Adrenal gland (tissue), 5 donors: ENCODE results near the gene OAS3.

Source experiments
- POLR2A ChIP-seq, 2 donors: fragments of 450-650 bp; IDR thresholded peaks; one replicate each; pipeline ENCODE4 v1.6.1; 2017; ENCODE audit warnings: antibody characterized with exemption in 2 of 2, mild to moderate bottlenecking in 2 of 2, moderate library complexity in 1 of 2
- TF ChIP-seq, protein P1 (sequence below), 6 experiments: fragments of 450-650 bp in 4 of 6; fragments of 200-600 bp in 2 of 6; sonication (generic) in 1 of 6; IDR thresholded peaks; 1 replicate in 5 of 6; 2 replicates in 1 of 6; pipeline versions ENCODE4 v1.5.1 to v1.8.0; 2016 to 2021; ENCODE audit warnings: antibody characterized with exemption in 6 of 6, mild to moderate bottlenecking in 2 of 6, moderate library complexity in 1 of 6
- donor health status: DM: no; HTN: no; CAD: no.

DNA sequence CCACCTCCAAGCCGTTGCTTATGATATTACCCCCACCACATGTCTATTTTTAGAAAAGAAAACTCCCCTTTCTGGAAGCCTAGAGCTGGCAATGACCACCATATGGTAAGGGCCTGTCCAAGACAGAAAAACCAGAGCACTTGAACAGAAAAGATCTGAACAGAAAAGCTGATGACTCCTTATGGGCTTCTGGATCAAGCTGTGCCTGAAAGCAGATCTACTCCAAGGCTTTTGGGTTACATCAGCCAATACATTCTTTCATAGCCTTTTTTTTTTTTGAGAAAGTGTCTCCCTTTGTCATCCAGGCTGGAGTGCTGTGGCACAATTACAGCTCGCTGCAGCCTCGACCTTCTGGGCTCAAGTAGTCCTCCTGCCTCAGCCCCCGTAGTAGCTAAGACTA lies 23.3 kb downstream of the OAS3 start:
- TF ChIP-seq, protein P1, sequence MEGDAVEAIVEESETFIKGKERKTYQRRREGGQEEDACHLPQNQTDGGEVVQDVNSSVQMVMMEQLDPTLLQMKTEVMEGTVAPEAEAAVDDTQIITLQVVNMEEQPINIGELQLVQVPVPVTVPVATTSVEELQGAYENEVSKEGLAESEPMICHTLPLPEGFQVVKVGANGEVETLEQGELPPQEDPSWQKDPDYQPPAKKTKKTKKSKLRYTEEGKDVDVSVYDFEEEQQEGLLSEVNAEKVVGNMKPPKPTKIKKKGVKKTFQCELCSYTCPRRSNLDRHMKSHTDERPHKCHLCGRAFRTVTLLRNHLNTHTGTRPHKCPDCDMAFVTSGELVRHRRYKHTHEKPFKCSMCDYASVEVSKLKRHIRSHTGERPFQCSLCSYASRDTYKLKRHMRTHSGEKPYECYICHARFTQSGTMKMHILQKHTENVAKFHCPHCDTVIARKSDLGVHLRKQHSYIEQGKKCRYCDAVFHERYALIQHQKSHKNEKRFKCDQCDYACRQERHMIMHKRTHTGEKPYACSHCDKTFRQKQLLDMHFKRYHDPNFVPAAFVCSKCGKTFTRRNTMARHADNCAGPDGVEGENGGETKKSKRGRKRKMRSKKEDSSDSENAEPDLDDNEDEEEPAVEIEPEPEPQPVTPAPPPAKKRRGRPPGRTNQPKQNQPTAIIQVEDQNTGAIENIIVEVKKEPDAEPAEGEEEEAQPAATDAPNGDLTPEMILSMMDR (IDR thresholded peaks at IDR 0.05) = no peak
- TF ChIP-seq POLR2A (IDR thresholded peaks at IDR 0.05) = no peak
